Loucy (cell line): ENCODE results near the gene JPH3.

Source experiments
- EZH2phosphoT487 ChIP-seq: fragments of 200-600 bp; IDR thresholded peaks from 2 replicates; pipeline ENCODE4 v1.6.1; 2018; ENCODE audit warnings: antibody characterized with exemption, mild to moderate bottlenecking, moderate library complexity, borderline replicate concordance
- TF ChIP-seq, protein P1 (sequence below): fragments of 200-600 bp; sonication (generic); conservative IDR thresholded peaks from 2 replicates; pipeline ENCODE4 v1.5.1; 2014; ENCODE audit warnings: mild to moderate bottlenecking, antibody characterized with exemption, low read length

DNA sequence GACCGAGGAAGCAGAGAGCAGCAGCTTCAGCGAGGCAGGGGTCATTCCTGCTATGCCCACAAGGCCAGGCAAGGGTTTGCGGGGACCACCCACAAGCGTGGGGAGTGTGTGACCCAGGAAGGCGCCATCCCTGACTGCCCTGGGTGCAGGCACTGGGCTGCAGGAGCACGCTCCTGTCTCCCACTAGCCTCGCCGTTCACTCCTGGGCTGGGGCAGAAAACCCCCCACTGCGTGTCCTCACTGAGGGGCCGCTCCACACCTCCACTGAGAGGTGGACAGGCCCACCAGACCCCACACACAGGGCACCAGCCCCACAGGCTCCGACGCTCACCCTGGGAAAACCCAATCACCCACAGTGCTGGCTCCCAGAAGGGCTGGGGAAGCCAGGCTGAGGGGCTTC is 107.4 kb downstream of the JPH3 start:
- TF ChIP-seq, protein P1, sequence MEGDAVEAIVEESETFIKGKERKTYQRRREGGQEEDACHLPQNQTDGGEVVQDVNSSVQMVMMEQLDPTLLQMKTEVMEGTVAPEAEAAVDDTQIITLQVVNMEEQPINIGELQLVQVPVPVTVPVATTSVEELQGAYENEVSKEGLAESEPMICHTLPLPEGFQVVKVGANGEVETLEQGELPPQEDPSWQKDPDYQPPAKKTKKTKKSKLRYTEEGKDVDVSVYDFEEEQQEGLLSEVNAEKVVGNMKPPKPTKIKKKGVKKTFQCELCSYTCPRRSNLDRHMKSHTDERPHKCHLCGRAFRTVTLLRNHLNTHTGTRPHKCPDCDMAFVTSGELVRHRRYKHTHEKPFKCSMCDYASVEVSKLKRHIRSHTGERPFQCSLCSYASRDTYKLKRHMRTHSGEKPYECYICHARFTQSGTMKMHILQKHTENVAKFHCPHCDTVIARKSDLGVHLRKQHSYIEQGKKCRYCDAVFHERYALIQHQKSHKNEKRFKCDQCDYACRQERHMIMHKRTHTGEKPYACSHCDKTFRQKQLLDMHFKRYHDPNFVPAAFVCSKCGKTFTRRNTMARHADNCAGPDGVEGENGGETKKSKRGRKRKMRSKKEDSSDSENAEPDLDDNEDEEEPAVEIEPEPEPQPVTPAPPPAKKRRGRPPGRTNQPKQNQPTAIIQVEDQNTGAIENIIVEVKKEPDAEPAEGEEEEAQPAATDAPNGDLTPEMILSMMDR: no peak
- TF ChIP-seq EZH2phosphoT487: no peak
